ENCODE measurements around the gene SSRP1. TPM values are rescaled to one million over a fixed set of nuclear protein-coding genes. Genes with fewer than 3 reads are reported as not detected.

The SSRP1 gene
- polyA plus RNA-seq, 10 donors: 82.0 to 138 (median 101) TPM

- peak in 2 of 3 donors; percentile 46 to 54 for DNase-seq
Measured at GRCh38 chr11:57359896-57360690, 24.4 kb upstream of the SSRP1 start.

DNA sequence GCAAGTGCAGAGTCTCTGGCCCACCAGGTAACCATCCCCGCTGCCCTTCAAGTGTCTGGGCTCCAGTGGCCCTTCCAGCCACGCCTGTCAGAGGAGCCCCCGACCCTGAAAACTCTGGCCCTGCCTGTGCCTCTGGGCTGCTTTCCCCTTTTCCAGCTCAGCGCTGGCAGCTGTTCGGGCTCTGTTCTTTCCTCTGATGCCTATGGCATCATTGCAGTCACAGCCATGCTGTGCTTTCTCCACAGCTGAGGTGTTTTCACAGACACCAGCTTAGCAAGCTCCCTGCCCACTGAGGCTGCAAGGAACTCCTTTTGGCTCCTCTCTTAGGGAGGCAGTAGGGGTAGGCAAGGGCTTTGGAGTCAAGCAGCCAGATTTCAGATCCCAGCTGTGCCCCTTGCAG is 23.7 kb upstream of the SSRP1 start:
- DNase-seq: no peak

DNA sequence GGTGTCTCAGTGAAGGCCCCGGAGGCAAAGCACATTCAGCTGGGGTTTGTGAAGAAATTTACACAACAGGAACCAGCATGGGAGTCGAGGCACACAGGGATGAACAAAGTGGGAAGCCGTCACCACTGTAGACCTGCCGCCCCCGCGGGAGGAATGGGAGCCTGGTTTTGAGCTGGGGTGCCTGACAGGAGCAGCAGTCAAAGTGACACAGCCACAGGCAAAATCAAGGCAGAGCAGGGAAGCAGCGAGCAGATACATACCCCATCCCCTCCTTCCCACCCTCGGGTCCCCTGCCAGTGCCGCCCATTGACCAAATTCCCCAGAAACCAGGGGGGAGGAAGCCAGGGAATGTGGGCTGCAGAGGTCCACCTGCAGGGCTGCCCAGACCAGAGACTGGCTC is 23.3 kb upstream of the SSRP1 start:
- no peak for DNase-seq

GRCh38 chr11:57358543-57358961 is 22.9 kb upstream of the SSRP1 start:
- peak in 1 of 3 donors; percentile 29 for DNase-seq

DNA sequence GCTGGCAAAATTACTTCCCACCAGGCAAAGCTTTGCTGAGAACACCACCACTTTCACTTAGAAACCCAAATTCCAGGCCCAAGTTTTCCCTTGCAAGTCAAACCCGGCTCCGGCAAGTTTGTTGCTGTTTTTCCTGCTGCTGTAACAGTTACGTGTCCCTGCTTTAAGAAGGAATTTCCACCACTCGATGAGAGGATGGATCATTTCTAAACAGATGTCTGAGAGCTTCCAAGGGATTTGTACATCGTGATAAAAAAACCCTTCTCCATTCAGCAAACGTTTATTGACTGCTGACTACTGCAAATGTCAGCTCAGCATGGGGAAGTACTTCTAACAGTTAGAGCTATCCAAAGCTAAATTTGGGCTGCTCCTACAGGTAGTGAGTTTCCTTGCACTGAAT is 22.2 kb upstream of the SSRP1 start:
- DNase-seq: peak in 2 of 3 donors; percentile 43 to 65

GRCh38 chr11:57357310-57357709 is 21.6 kb upstream of the SSRP1 start:
- DNase-seq: no peak

- DNase-seq: no peak
Measured at GRCh38 chr11:57356268-57356667, 20.6 kb upstream of the SSRP1 start.

DNA sequence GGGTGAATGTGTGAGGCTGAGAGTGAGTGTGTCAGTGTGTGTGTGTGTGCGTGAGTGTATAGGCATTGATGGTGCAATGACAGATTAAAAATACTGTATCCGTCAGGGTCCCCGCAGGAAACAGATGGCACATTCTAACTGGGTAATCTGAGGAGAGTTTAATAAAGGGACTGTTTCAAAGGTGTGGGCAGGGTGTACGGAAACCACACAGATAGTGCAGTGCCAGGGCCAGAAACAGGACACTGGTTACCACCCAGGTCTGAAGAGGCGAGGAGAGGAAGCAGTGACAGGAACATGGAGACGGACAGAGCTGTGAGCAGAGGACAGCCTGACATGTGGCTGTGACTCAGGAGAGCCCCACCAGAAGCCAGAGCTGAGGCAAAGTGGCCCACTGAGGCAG is 19.0 kb upstream of the SSRP1 start:
- no peak for DNase-seq

DNA sequence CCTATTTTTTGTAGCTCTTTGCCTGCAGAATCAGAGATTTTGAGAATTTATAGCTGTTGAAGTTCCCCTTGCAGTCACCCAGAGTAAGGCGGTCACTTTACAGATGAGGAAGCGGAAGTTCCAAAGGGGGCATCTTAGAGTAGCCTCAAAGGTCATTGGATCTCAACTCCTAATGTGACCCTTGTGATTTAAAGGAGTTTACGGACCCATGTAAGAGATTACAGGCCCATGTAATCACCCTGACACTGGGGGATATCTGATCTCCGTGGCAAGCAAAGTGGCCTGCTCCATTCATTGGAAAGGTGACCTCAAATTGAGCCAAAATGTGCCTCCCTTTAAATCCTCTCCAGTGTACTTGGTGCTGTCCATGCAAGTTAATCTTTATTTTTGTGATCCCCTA is 18.2 kb upstream of the SSRP1 start:
- no peak for DNase-seq

GRCh38 chr11:57353446-57353845 is 17.8 kb upstream of the SSRP1 start:
- no peak for DNase-seq

GRCh38 chr11:57353036-57353435 is 17.3 kb upstream of the SSRP1 start:
- no peak for DNase-seq

DNA sequence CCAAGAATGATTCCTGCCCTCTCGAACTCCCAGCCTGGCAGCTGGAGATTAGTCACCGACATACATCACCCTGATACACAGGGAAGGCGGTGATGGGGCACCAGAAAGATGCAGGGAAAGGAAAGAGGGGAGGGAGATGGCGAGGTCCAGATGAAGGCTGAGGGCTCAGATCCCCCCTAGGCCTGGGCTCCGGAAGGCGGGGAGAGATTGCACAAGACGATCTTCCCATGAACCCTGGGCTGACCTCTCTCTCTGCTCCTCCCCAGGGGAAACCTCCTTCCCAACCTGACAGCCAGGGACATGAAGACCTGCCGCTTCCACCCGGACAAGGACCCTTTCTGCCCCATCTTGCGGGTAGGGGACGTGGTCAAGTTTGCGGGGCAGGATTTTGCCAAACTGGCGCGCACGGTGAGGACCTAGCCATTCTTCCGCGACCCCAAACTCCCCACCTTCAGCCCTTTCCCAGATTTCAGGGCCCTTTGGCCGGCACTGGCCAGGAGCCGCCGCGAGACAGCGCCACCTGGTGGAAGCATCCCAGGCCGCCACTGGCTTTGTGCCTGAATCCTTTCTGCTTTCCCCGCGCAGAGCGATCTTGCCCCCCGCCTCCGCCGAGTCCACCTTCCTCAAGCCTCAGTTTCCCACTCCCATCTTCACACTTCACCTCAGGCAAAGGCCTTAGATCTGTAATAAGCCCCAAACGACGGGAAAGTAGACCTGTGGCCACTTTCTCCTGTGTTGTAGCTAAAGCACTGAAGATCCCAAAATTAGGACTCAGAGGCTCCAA is 14.0 kb upstream of the SSRP1 start:
- peak; percentile 27 to 83 (median 64) for DNase-seq

GRCh38 chr11:57348636-57349313 is 13.1 kb upstream of the SSRP1 start:
- DNase-seq: no peak

DNA sequence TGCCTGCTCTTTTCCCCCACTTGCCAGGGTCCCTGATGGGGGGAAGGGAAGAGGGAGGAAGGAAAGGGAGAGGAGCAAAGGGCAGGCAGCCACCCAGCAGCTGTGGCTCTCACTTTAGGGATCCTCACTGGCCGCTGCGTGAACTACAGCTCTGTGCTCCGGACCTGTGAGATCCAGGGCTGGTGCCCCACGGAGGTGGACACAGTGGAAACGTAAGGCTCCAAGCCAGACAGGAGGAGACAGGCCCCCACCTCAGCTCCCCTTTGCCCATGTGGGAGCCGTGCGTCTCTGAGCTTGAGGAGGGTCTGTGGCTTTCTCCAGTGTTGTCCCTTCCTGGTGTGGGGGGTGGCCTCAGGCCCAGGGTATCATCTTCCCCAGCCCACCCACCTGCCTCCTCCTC is 12.4 kb upstream of the SSRP1 start:
- DNase-seq: no peak

DNA sequence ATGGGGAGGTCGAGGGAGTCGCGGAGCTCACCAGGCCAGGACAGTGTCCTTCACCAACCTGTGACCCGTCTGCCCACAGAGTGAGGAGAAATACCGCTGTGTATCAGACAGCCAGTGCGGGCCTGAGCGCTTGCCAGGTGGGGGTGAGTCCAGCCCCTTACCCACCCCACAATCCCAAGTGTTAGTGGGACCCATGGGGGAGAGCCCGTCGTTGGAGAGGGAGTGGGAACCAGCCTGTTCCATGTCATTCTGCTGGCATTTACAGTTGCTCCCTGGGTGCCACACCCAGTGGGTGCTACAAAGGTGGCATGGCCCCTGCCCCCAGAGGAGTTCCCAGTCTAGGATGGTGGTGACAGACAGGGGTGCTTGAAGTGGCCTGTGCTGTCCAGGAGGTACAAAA is 11.6 kb upstream of the SSRP1 start:
- no peak for DNase-seq

GRCh38 chr11:57345555-57346211 is 10.0 kb upstream of the SSRP1 start:
- peak in 2 of 3 donors; percentile 75 to 79 for DNase-seq

DNA sequence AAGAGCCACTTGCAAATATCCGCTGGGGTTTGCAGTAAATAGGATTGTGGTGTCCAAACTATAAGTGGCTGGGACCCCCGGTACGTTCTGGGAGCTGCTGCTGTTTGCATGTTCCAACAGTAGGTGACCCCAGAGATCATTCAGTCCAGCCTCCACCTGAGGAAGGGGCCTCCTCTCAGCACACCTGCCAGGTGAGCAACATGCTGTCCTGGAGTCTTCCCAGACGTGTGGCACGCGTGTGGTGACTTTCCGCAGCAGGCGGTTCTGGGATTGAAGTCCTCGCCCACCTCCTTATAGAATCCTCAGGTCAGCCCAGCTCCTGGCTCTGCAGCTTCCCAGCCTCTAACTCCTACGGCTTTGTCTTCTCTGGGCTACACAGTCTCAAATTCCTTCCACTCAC is 9.1 kb upstream of the SSRP1 start:
- no peak for DNase-seq

- no peak for DNase-seq
Measured at GRCh38 chr11:57343825-57344224, 8.1 kb upstream of the SSRP1 start.

DNA sequence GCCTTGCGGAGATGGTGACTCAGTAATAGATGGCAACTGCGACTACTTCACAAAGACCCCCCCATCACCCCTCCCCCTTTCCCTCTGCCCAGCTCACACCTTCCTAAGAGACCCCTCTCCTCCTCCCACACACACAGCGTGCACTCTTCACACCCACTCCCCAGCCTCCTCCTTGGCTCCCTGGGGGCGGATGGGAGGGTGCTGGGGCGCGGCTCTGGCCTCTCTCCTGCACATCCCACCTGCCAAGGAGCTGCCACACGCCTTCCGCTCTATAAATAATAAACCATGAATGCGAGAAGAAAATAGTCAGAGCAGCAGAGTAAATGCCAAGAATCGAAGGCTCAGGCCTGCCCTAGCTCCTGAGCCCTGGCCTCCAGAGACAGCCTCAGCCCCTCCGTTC is 7.0 kb upstream of the SSRP1 start:
- DNase-seq: no peak

GRCh38 chr11:57341250-57341808 is 5.6 kb upstream of the SSRP1 start:
- no peak for DNase-seq

DNA sequence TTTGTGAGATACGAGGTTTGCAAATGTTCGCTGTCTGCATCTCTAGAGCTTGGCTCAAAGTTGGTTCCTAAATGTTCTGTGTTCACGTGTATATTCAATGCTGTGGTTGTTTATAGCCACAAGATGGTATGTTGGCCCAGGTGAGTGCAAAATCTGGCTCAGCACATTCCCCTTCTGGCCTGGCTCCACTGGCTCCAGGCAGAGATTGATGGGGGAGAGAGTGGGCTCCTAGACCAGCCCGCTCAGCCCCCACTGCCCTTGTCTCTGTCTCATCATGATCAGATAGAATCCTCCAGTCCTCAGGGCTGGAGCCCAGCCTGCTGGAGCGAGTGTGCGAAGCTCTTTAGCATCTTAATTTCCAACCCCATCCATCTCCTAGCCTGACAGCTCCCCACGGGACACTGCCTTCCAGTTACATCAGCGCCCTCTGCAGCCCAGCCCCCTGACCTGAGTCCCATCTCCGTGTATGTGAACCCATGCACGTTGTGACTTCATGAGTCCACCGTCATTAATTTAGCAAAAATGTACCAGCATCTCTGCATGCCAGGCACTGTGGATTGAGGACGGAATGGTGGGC is 4.4 kb upstream of the SSRP1 start:
- DNase-seq: peak in 1 of 3 donors; percentile 62

Measured in muscle of back (tissue), 11 donors.